ENCODE data around the gene SLC25A12.
"Not testable (repeated sequence)": the region's sequence is repeated elsewhere in the genome, so short reads cannot be mapped to it uniquely, and the experiment has no call there.

Gene SLC25A12

GRCh38 chr2:171893824-171894611 is at the start of gene SLC25A12:
Gene SLC25A12, minus strand, starts transcription at chr2:171894244. Its CDS starts 30 bp downstream, at chr2:171894214.
- no peak for DNase-seq (ENCODE audit: low read depth, low spot score)
- peak within 1 kb of the TSS; percentile 63 for H3K27ac ChIP-seq

GRCh38 chr2:171941316-171941699 is 47.3 kb upstream of the SLC25A12 start:
- DNase-seq (ENCODE audit: low read depth, low spot score), result no peak
- no peak overlapping the region for H3K27ac ChIP-seq

GRCh38 chr2:171939743-171940071 is 45.7 kb upstream of the SLC25A12 start:
- no peak overlapping the region for H3K27ac ChIP-seq
- no peak for DNase-seq (ENCODE audit: low read depth, low spot score)

- no peak for DNase-seq (ENCODE audit: low read depth, low spot score)
- H3K27ac ChIP-seq, result no peak overlapping the region
These were observed 45.2 kb upstream of the SLC25A12 start for GRCh38 chr2:171939058-171939742.

GRCh38 chr2:171930385-171930784 is 36.3 kb upstream of the SLC25A12 start:
- DNase-seq (ENCODE audit: low read depth, low spot score), result no peak

GRCh38 chr2:171924170-171924942 is 30.3 kb upstream of the SLC25A12 start:
- H3K27ac ChIP-seq, result no peak overlapping the region
- DNase-seq (ENCODE audit: low read depth, low spot score), result no peak

More at GRCh38 chr2:171930385-171930784, 36.3 kb upstream of the SLC25A12 start:
- no peak overlapping the region for H3K27ac ChIP-seq

- peak overlapping the region; percentile 73 for H3K27ac ChIP-seq
- no peak for DNase-seq (ENCODE audit: low read depth, low spot score)
These were observed 29.2 kb upstream of the SLC25A12 start for GRCh38 chr2:171923206-171923605.

- H3K27ac ChIP-seq, result peak within 1 kb of the TSS; percentile 73
- DNase-seq (ENCODE audit: low read depth, low spot score), result peak; percentile 77
These were observed 28.4 kb upstream of the SLC25A12 start, which contains the start of gene HAT1 for GRCh38 chr2:171922230-171923022. Gene HAT1, plus strand, starts transcription at chr2:171922461. Its CDS starts 40 bp downstream, at chr2:171922501.

- DNase-seq (ENCODE audit: low read depth, low spot score), result no peak
- H3K27ac ChIP-seq, result peak overlapping the region; percentile 73
These were observed 27.9 kb upstream of the SLC25A12 start for GRCh38 chr2:171921970-171922229.

GRCh38 chr2:171919453-171919852 is 25.4 kb upstream of the SLC25A12 start:
- no peak for DNase-seq (ENCODE audit: low read depth, low spot score)
- H3K27ac ChIP-seq, result no peak overlapping the region

GRCh38 chr2:171913517-171913916 is 19.5 kb upstream of the SLC25A12 start:
- no peak for DNase-seq (ENCODE audit: low read depth, low spot score)
- H3K27ac ChIP-seq, result no peak overlapping the region

GRCh38 chr2:171910494-171910893 is 16.4 kb upstream of the SLC25A12 start:
- DNase-seq (ENCODE audit: low read depth, low spot score), result no peak
- H3K27ac ChIP-seq, result no peak overlapping the region

- no peak for DNase-seq (ENCODE audit: low read depth, low spot score)
- no peak overlapping the region for H3K27ac ChIP-seq
These were observed 15.2 kb upstream of the SLC25A12 start for GRCh38 chr2:171909266-171909665.

- no peak overlapping the region for H3K27ac ChIP-seq
- DNase-seq (ENCODE audit: low read depth, low spot score), result no peak
These were observed 14.2 kb upstream of the SLC25A12 start for GRCh38 chr2:171908235-171908634.

GRCh38 chr2:171902840-171903420 is 8.9 kb upstream of the SLC25A12 start:
- no peak overlapping the region for H3K27ac ChIP-seq
- DNase-seq (ENCODE audit: low read depth, low spot score), result no peak

- not testable (repeated sequence) for DNase-seq (ENCODE audit: low read depth, low spot score); H3K27ac ChIP-seq
These were observed 5.7 kb upstream of the SLC25A12 start for GRCh38 chr2:171899623-171900282.

- DNase-seq (ENCODE audit: low read depth, low spot score), result no peak
- no peak overlapping the region for H3K27ac ChIP-seq
These were observed 1.7 kb upstream of the SLC25A12 start for GRCh38 chr2:171895786-171896185.

- peak overlapping the region; percentile 63 for H3K27ac ChIP-seq
- DNase-seq (ENCODE audit: low read depth, low spot score), result no peak
These were observed 536 bp upstream of the SLC25A12 start for GRCh38 chr2:171894612-171894947.

- no peak for DNase-seq (ENCODE audit: low read depth, low spot score)
- peak overlapping the region; percentile 63 for H3K27ac ChIP-seq
These were observed 734 bp downstream of the SLC25A12 start for GRCh38 chr2:171893196-171893823.
